HepG2 (cell line): Measurements from ENCODE around the gene SAE1. TPM values are rescaled to one million over a fixed set of nuclear protein-coding genes. Genes with fewer than 3 reads are reported as not detected.
A peak's percentile ranks its signal among the peaks of the same experiment; 100 is the strongest.

Source experiments
- AHDC1 ChIP-seq: sonication (generic); formaldehyde crosslinking; IDR thresholded peaks from 2 replicates; pipeline ENCODE4 v1.5.1; 2020; ENCODE audit warnings: mild to moderate bottlenecking, missing genetic modification reagents, borderline replicate concordance
- CREB1 ChIP-seq, 2 experiments: fragments of 450-650 bp in 1 of 2; IDR thresholded peaks; 2 replicates each; pipeline ENCODE4 v1.6.1; 2016 to 2017; ENCODE audit warnings: control low read depth in 1 of 2, mild to moderate bottlenecking in 1 of 2, missing compliant biosample characterization in 1 of 2, missing genetic modification characterization in 1 of 2
- ERF ChIP-seq: IDR thresholded peaks from 2 replicates; pipeline ENCODE4 v1.6.1; 2018; ENCODE audit warnings: missing biosample characterization, missing genetic modification reagents
- GABPB1 ChIP-seq: IDR thresholded peaks from 2 replicates; pipeline ENCODE4 v1.6.1; 2016; ENCODE audit warnings: mild to moderate bottlenecking, missing genetic modification reagents, moderate library complexity, missing compliant biosample characterization
- HOXA7 ChIP-seq: sonication (generic); formaldehyde crosslinking; IDR thresholded peaks from 2 replicates; pipeline ENCODE4 v1.8.1; 2022; ENCODE audit warnings: mild to moderate bottlenecking, missing genetic modification reagents, moderate library complexity
- IKZF5 ChIP-seq: IDR thresholded peaks from 2 replicates; pipeline ENCODE4 v1.6.1; 2018; ENCODE audit warnings: missing genetic modification reagents, mild to moderate bottlenecking, missing compliant biosample characterization
- KMT2B ChIP-seq: IDR thresholded peaks from 2 replicates; pipeline ENCODE4 v1.6.1; 2016; ENCODE audit warnings: missing genetic modification reagents, missing compliant biosample characterization
- NCOA2 ChIP-seq: sonication (generic); formaldehyde crosslinking; IDR thresholded peaks from 2 replicates; pipeline ENCODE4 v1.8.0; 2022; ENCODE audit warnings: inconsistent platforms
- NR2F6 ChIP-seq, 2 experiments: IDR thresholded peaks; 2 replicates each; pipeline ENCODE4 v1.6.1; 2016; ENCODE audit warnings: antibody characterized with exemption in 1 of 2, mild to moderate bottlenecking in 1 of 2
- POLR2A ChIP-seq, 2 experiments: IDR thresholded peaks; 2 replicates each; pipeline ENCODE4 v1.6.1; 2011; ENCODE audit warnings: low read depth in 2 of 2, low read length in 2 of 2, mild to moderate bottlenecking in 1 of 2, moderate library complexity in 1 of 2; ENCODE audit not compliant: insufficient read depth in 1 of 2
- RBFOX2 ChIP-seq: fragments of 200-400 bp; formaldehyde crosslinking; IDR thresholded peaks from 2 replicates; pipeline ENCODE4 v1.6.1; 2017; ENCODE audit warnings: low read depth, mild to moderate bottlenecking, low read length
- REL ChIP-seq: sonication (generic); formaldehyde crosslinking; conservative IDR thresholded peaks from 2 replicates; pipeline ENCODE4 v1.8.0; 2022; ENCODE audit warnings: mild to moderate bottlenecking, missing genetic modification reagents, moderate library complexity
- TGIF2 ChIP-seq: IDR thresholded peaks from 2 replicates; pipeline ENCODE4 v1.6.1; 2016; ENCODE audit warnings: control low read depth, missing compliant biosample characterization
- ZNF281 ChIP-seq: sonication (generic); formaldehyde crosslinking; IDR thresholded peaks from 2 replicates; pipeline ENCODE4 v1.4.0; 2020; ENCODE audit warnings: missing genetic modification reagents, borderline replicate concordance
- ZNF329 ChIP-seq: sonication (generic); formaldehyde crosslinking; IDR thresholded peaks from 2 replicates; pipeline ENCODE4 v1.9.0; 2021; ENCODE audit warnings: low read depth, mild to moderate bottlenecking, missing genetic modification reagents
- ZNF550 ChIP-seq: sonication (generic); formaldehyde crosslinking; IDR thresholded peaks from 2 replicates; pipeline ENCODE4 v1.4.0; 2020; ENCODE audit warnings: mild to moderate bottlenecking, missing genetic modification reagents, borderline replicate concordance
- ZNF589 ChIP-seq: sonication (generic); formaldehyde crosslinking; conservative IDR thresholded peaks from 2 replicates; pipeline ENCODE4 v1.8.0; 2022; ENCODE audit warnings: mild to moderate bottlenecking, moderate library complexity, missing genetic modification reagents
- ZSCAN21 ChIP-seq: sonication (generic); formaldehyde crosslinking; IDR thresholded peaks from 2 replicates; pipeline ENCODE4 v1.8.0; 2022; ENCODE audit warnings: mild to moderate bottlenecking, missing genetic modification reagents, moderate library complexity, borderline replicate concordance
- polyA plus RNA-seq, 8 experiments: library from polyadenylated mRNA; depleted of rRNA in 3 of 8; stranded (reverse) in 7 of 8; unstranded in 1 of 8; fragments of >200 nt; fragmentation: Illumina TruSeq in 4 of 8; extraction: Trizol in 4 of 8; gene quantifications; 2 replicates each; pipeline versions ENCODE4 v1.2.1 to v1.2.3, GENCODE V29; 2011 to 2016; ENCODE audit warnings: low read depth in 4 of 8, missing spikeins in 1 of 8, mixed read lengths in 1 of 8; ENCODE audit not compliant: insufficient read depth in 1 of 8
- total RNA-seq, 5 experiments: library from RNA; depleted of rRNA; stranded (reverse); fragments of >200 nt; fragmentation: Illumina TruSeq; extraction: Trizol; gene quantifications; 2 replicates each; pipeline ENCODE4 v1.2.3, GENCODE V29; 2016; ENCODE audit warnings: low read depth in 1 of 5

Gene SAE1
- total and polyA plus RNA-seq, 2 of the 13 experiments (the other 11 are each of a cell fraction or from before 2014, with no cell fraction given): 87.6 to 197 TPM

- TF ChIP-seq HOXA7 (CRISPR knock-in tag) (no peak), ZNF329 (CRISPR knock-in tag) (no peak; the same call in 1 of the 2 replicates), CREB1 (IDR thresholded peaks at IDR 0.05) (peak; percentile 100), CREB1 (CRISPR knock-in tag; IDR thresholded peaks at IDR 0.05) (peak; percentile 95), ZNF550 (no peak), GABPB1 (CRISPR knock-in tag) (peak; percentile 82), ZNF589 (CRISPR knock-in tag) (no peak), REL (CRISPR knock-in tag) (no peak), NCOA2 (CRISPR knock-in tag) (0 out of 2 replicates have a peak, but pooled peaks have one; percentile 9), IKZF5 (CRISPR knock-in tag) (peak; percentile 70), NR2F6 (IDR thresholded peaks at IDR 0.05) (no peak), NR2F6 (CRISPR knock-in tag; IDR thresholded peaks at IDR 0.05) (peak; percentile 58; the same call in 1 of the 2 replicates), AHDC1 (CRISPR knock-in tag) (0 out of 2 replicates have a peak, but pooled peaks have one; percentile 15), RBFOX2 (peak; percentile 86), KMT2B (CRISPR knock-in tag) (peak; percentile 66; the same call in 1 of the 2 replicates), ZSCAN21 (0 out of 2 replicates have a peak, but pooled peaks have one; percentile 47), TGIF2 (0 out of 2 replicates have a peak, but pooled peaks have one; percentile 23), POLR2A (IDR thresholded peaks at IDR 0.05; ENCODE audit: insufficient read depth in 1 of 2, low read depth in 2 of 2, low read length in 2 of 2) (peak; percentile 76 to 78), ERF (peak; percentile 55; the same call in 1 of the 2 replicates), ZNF281 (CRISPR knock-in tag) (peak; percentile 62; the same call in 1 of the 2 replicates)
Measured at GRCh38 chr19:47112997-47113849, 17.4 kb upstream of the SAE1 start, which contains the start of gene ZC3H4 (continued).
